Thoracic aorta (tissue), 2 donors: Measurements from ENCODE around the gene ADCYAP1. TPM values are rescaled to one million over a fixed set of nuclear protein-coding genes. Genes with fewer than 3 reads are reported as not detected.
"Not testable (repeated sequence)": the region's sequence is repeated elsewhere in the genome, so short reads cannot be mapped to it uniquely, and the experiment has no call there.

Source experiments
- ATAC-seq: fragments of 150-250 bp; one replicate; pipeline ENCODE4 v1.8.0; 2017; ENCODE audit warnings: low read depth; ENCODE audit not compliant: insufficient number of reproducible peaks, low FRiP score
- DNase-seq: peaks from one replicate; pipeline ENCODE4 v3.0.0-alpha.2; 2020; ENCODE audit warnings: low spot score
- H3K27ac ChIP-seq, 2 donors: fragments of 200-600 bp; sonication (generic); 1 replicate in 1 of 2; 2 replicates in 1 of 2; pipeline ENCODE4 v1.5.1; 2016; ENCODE audit warnings: mild to moderate bottlenecking in 2 of 2, moderate library complexity in 2 of 2
- H3K27me3 ChIP-seq: fragments of 200-600 bp; sonication (generic); replicated peaks from 2 replicates; pipeline ENCODE4 v1.6.0; 2016; ENCODE audit warnings: mild to moderate bottlenecking; ENCODE audit not compliant: insufficient read depth
- H3K36me3 ChIP-seq: fragments of 200-600 bp; sonication (generic); one replicate; pipeline ENCODE4 v1.5.1; 2016
- H3K4me1 ChIP-seq, 2 donors: fragments of 200-600 bp; sonication (generic); 1 replicate in 1 of 2; 2 replicates in 1 of 2; pipeline versions ENCODE4 v1.5.1 to v1.6.0; 2016; ENCODE audit warnings: low read depth in 2 of 2, mild to moderate bottlenecking in 1 of 2; ENCODE audit not compliant: control insufficient read depth in 1 of 2
- H3K4me3 ChIP-seq: fragments of 200-600 bp; sonication (generic); 2 replicates; pipeline ENCODE4 v1.5.1; 2016; ENCODE audit warnings: mild to moderate bottlenecking
- H3K9me3 ChIP-seq: fragments of 200-600 bp; sonication (generic); 2 replicates; pipeline ENCODE4 v1.5.1; 2016
- total RNA-seq, 2 donors: library from RNA; depleted of rRNA; stranded (reverse); fragments of >200 nt; gene quantifications; one replicate each; pipeline versions ENCODE4 v1.1.0 to v1.2.3, GENCODE V29; 2016
- TF ChIP-seq, protein P1 (sequence below): fragments of 200-600 bp; sonication (generic); IDR thresholded peaks from one replicate; pipeline ENCODE4 v1.5.1; 2019; ENCODE audit warnings: antibody characterized with exemption

ADCYAP1 gene
- total RNA-seq: 10 to 100 TPM in 1 of 2 donors, 1 to 10 TPM in 1; 1.3 to 15.3 TPM

DNA sequence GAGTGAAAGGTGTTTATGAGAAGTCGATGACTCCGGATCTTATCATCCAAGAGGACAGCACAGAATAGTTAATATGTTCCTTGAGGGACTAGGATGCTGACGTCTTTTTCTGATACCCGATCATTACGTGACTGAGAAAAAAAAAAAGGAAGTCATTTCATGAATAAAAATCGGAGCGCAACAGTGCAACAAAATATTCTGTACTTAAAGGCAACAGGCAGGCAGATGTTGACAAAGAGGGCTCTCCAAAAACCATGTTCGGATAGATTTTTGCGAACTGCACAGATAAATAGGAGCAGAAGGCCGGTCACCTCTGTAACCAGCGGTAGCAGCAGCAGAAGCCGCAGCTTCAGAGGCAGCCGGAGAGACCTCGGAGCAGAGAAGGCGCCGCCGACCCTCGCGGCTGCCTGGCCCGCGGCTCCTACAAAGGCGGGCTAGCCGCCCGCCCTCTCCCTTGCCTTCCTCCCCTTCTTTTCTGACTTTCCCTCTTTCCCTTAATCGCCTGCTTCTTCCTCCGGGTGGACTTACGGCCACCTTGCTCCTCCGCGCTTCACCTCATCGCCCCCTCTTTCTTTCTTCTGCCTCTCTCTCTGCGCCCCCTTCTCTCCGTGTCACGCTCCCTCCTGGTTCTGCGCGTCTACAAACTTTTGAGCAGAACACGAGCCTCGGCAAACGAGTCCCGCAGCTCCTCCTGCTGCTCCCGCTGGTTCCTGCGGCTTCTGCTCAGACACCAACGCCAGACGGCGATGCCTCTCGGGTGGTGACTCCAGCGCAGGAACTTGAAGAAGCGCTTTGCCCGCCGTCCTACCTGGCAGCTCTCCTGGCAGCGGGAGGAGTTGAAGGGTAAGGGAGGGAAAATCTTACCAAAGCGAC lies at the start of gene ADCYAP1:
Gene ADCYAP1 (plus strand): TSS at position 654 of the 873 bp plus-strand sequence. CDS start 516 bp downstream, outside the sequence.
- DNase-seq (no peak), ATAC-seq (no peak)
- Histone ChIP-seq H3K36me3 (no peaks in the 10 kb centered on the region), H3K4me1 (peaks cover 24 to 49% of the 10 kb centered on the region in 2 donors), H3K9me3 (no peaks in the 10 kb centered on the region), H3K27ac (no peak within 1 kb of the TSS), H3K4me3 (peak within 1 kb of the TSS; percentile 12), H3K27me3 (peaks cover 32% of the 10 kb centered on the region)
- TF ChIP-seq, protein P1, sequence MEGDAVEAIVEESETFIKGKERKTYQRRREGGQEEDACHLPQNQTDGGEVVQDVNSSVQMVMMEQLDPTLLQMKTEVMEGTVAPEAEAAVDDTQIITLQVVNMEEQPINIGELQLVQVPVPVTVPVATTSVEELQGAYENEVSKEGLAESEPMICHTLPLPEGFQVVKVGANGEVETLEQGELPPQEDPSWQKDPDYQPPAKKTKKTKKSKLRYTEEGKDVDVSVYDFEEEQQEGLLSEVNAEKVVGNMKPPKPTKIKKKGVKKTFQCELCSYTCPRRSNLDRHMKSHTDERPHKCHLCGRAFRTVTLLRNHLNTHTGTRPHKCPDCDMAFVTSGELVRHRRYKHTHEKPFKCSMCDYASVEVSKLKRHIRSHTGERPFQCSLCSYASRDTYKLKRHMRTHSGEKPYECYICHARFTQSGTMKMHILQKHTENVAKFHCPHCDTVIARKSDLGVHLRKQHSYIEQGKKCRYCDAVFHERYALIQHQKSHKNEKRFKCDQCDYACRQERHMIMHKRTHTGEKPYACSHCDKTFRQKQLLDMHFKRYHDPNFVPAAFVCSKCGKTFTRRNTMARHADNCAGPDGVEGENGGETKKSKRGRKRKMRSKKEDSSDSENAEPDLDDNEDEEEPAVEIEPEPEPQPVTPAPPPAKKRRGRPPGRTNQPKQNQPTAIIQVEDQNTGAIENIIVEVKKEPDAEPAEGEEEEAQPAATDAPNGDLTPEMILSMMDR: no peak

DNA sequence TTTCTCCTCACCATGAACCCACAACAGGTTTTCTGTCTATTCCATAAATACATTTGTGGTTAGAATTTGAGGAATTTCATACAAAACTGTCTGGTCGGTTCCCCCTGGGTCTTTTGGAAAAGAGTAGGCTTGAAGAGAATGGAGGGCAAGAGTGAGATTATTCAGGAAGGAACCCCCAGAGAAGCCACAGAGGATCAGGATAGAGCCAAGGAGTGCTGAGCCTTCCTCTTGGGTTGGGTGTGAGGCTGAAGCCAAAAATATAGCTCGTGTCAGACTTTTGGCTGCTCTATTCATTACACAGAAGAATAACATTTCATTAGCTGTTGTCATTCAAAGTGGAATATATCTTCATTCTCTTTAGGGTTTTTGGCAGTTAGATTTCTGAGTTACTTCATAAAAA lies 46.7 kb upstream of the ADCYAP1 start:
- H3K36me3 ChIP-seq: no peaks in the 10 kb centered on the region
- TF ChIP-seq, protein P1: no peak
- DNase-seq (no peak), ATAC-seq (no peak)
- H3K4me1 ChIP-seq: no peaks in the 10 kb centered on the region
- no peaks in the 10 kb centered on the region for H3K27me3 ChIP-seq
- no peak overlapping the region for H3K27ac ChIP-seq
- no peak overlapping the region for H3K4me3 ChIP-seq
- no peaks in the 10 kb centered on the region for H3K9me3 ChIP-seq

- H3K36me3 ChIP-seq: no peaks in the 10 kb centered on the region
- H3K27me3 ChIP-seq: no peaks in the 10 kb centered on the region
- H3K27ac ChIP-seq: no peak overlapping the region
- no peaks in the 10 kb centered on the region for H3K4me1 ChIP-seq
- ATAC-seq: no peak
- H3K4me3 ChIP-seq: no peak overlapping the region
- no peak for DNase-seq
- TF ChIP-seq, protein P1: peak; percentile 97
- H3K9me3 ChIP-seq: no peaks in the 10 kb centered on the region
Measured at GRCh38 chr18:864872-865273, 39.8 kb upstream of the ADCYAP1 start.

GRCh38 chr18:867257-867656 lies 37.4 kb upstream of the ADCYAP1 start:
- no peak overlapping the region for H3K4me3 ChIP-seq
- H3K9me3 ChIP-seq: no peaks in the 10 kb centered on the region
- H3K27me3 ChIP-seq: no peaks in the 10 kb centered on the region
- H3K36me3 ChIP-seq: no peaks in the 10 kb centered on the region
- no peak overlapping the region for H3K27ac ChIP-seq
- ATAC-seq: no peak
- TF ChIP-seq, protein P1: no peak
- no peaks in the 10 kb centered on the region for H3K4me1 ChIP-seq
- no peak for DNase-seq

DNA sequence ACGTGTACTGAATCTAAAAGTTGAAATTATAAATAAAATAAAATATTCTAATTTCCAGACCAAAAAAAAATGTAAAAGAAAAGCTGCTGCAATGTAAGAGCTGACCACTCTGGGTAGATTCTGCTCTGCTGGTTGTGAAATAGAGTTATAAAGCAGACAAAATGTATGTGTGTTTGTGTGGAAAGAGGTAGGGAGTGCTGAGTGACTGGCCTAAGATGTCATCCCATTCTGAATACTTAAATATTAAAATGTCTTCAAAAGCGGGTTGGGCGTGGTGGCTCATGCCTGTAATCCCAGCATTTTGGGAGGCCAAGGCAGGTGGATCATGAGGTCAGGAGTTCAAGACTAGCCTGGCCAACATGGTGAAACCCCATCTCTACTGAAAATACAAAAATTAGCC lies 31.2 kb upstream of the ADCYAP1 start:
- not testable (repeated sequence) for H3K9me3 ChIP-seq, H3K36me3 ChIP-seq, H3K27ac ChIP-seq, H3K27me3 ChIP-seq, H3K4me3 ChIP-seq, H3K4me1 ChIP-seq, DNase-seq, ATAC-seq
